ENCODE results near the gene ROR2. TPM values are rescaled to one million over a fixed set of nuclear protein-coding genes. Genes with fewer than 3 reads are reported as not detected.

Gene ROR2
- total RNA-seq, 1 experiment from 2014 or later: 2.7 TPM

DNA sequence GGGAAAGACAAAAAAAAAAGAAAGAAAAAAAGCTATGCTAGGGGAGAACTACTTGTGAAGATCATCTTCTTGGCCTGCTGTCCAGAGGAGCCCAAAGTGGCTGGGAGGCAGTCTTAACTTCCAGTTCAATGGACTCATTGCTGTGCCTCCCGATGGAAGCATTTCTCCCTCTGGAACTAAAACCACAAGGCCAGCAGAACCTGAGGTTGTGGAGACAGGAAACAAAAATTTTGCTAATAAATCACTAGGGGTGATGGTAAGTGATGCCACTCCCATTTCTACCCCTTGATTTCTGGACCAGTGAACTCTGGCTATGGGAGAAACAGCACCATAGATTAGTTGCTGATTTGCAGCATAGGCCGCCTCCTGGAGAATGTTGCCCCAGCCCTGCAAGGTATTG is 402.9 kb downstream of the ROR2 start:
- no peak overlapping the region for H3K56ac ChIP-seq (ENCODE audit: insufficient read length, low read depth, low read length)
- H3K4ac ChIP-seq (ENCODE audit: low read depth, low read length): no peak overlapping the region
- H3K27ac ChIP-seq (ENCODE audit: insufficient read length, low read depth, low read length): no peak overlapping the region
- peaks cover 0 to 4% of the 10 kb centered on the region in 2 experiments; a peak in 2 of 5 replicates for H3K9me3 Mint-ChIP-seq
- TF ChIP-seq, protein P1, sequence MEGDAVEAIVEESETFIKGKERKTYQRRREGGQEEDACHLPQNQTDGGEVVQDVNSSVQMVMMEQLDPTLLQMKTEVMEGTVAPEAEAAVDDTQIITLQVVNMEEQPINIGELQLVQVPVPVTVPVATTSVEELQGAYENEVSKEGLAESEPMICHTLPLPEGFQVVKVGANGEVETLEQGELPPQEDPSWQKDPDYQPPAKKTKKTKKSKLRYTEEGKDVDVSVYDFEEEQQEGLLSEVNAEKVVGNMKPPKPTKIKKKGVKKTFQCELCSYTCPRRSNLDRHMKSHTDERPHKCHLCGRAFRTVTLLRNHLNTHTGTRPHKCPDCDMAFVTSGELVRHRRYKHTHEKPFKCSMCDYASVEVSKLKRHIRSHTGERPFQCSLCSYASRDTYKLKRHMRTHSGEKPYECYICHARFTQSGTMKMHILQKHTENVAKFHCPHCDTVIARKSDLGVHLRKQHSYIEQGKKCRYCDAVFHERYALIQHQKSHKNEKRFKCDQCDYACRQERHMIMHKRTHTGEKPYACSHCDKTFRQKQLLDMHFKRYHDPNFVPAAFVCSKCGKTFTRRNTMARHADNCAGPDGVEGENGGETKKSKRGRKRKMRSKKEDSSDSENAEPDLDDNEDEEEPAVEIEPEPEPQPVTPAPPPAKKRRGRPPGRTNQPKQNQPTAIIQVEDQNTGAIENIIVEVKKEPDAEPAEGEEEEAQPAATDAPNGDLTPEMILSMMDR (conservative IDR thresholded peaks at IDR 0.05): no peak
- no peak overlapping the region for H3K4me2 ChIP-seq (ENCODE audit: insufficient read depth, insufficient read length, low read length)
- no peaks in the 10 kb centered on the region for H4K20me1 ChIP-seq (ENCODE audit: control insufficient read depth, insufficient read depth, insufficient read length)
- H3K4me1 Mint-ChIP-seq: no peaks in the 10 kb centered on the region
- no peaks in the 10 kb centered on the region for H3K27me3 ChIP-seq (ENCODE audit: insufficient read depth, low read length)
- H3K4me3 Mint-ChIP-seq: no peak overlapping the region
- no peak overlapping the region for H3T11ph ChIP-seq (ENCODE audit: low read length)
- no peak overlapping the region for H4K91ac ChIP-seq (ENCODE audit: insufficient read length, low read depth, low read length)
- H2AFZ ChIP-seq (ENCODE audit: low read length): no peak overlapping the region
- H2BK20ac ChIP-seq (ENCODE audit: low read depth, low read length, poor library complexity, severe bottlenecking): no peak overlapping the region
- H3K9ac ChIP-seq (ENCODE audit: extremely low read depth, insufficient read length, low read length): no peak overlapping the region
- no peak for DNase-seq
- H3K79me1 ChIP-seq (ENCODE audit: insufficient read depth, low read depth, low read length, poor library complexity, severe bottlenecking): no peaks in the 10 kb centered on the region
- no peak overlapping the region for H3K23ac ChIP-seq (ENCODE audit: insufficient read length, low read depth, low read length)
- H2BK12ac ChIP-seq (ENCODE audit: insufficient read length, low read depth, low read length): no peak overlapping the region
- no peaks in the 10 kb centered on the region for H3K23me2 ChIP-seq (ENCODE audit: insufficient read length, low read depth, low read length, poor library complexity, severe bottlenecking)
- no peak overlapping the region for H4K8ac ChIP-seq (replicated peaks; ENCODE audit: insufficient read length, low read depth, low read length)
- no peak overlapping the region for H2BK120ac ChIP-seq (ENCODE audit: low read depth, low read length, poor library complexity, severe bottlenecking)
- no peak overlapping the region for H2AK5ac ChIP-seq (ENCODE audit: insufficient read length, low read length)
- H4K5ac ChIP-seq (ENCODE audit: insufficient read length, low read depth, low read length): no peak overlapping the region
- H3K79me2 ChIP-seq (ENCODE audit: insufficient read depth, low read length): no peaks in the 10 kb centered on the region
- H3K9me3 ChIP-seq (ENCODE audit: control insufficient read depth, low read depth, low read length): no peaks in the 10 kb centered on the region
- H3K27ac Mint-ChIP-seq: no peak overlapping the region
- H2BK15ac ChIP-seq (ENCODE audit: low read depth, low read length): no peak overlapping the region
- WGBS (ENCODE audit: extremely low coverage, insufficient read length, low lambda C conversion rate): no CpG with 5 or more reads among the region's 2 CpGs
- H3K36me3 Mint-ChIP-seq (ENCODE audit: insufficient read depth in 1 of 3, low read depth in 3 of 3): peaks cover 0 to 2% (median 0%) of the 10 kb centered on the region in 3 experiments; a peak in 1 of 7 replicates
- H3K18ac ChIP-seq (ENCODE audit: insufficient read length, low read depth, low read length): no peak overlapping the region
- H3K4me1 ChIP-seq (ENCODE audit: insufficient read depth, low read length): no peaks in the 10 kb centered on the region
- no peak overlapping the region for H3K14ac ChIP-seq (ENCODE audit: insufficient read depth, low read length)
- H2BK5ac ChIP-seq (ENCODE audit: insufficient read length, low read length): no peak overlapping the region
- no peaks in the 10 kb centered on the region; the same call in 1 of the 2 replicates for H3K27me3 Mint-ChIP-seq (ENCODE audit: low read depth)
